GM23338 (cell line): ENCODE measurements around the gene KCNK4. TPM values are rescaled to one million over a fixed set of nuclear protein-coding genes. Genes with fewer than 3 reads are reported as not detected.

Source experiments
- ATAC-seq: fragments of 200-7000 bp; cut with Tn5 transposase; 3 replicates; pipeline ENCODE4 v1.9.1; 2020
- DNase-seq: peaks from one replicate; pipeline ENCODE4 v3.0.0-alpha.2; 2015; ENCODE audit warnings: low spot score
- H2AFZ ChIP-seq: fragments of 200-600 bp; sonication (generic); 2 replicates; pipeline ENCODE4 v1.8.0; 2016; ENCODE audit warnings: antibody characterized with exemption, mild to moderate bottlenecking, moderate library complexity
- H3F3A ChIP-seq: fragments of 200-600 bp; sonication (generic); replicated peaks from 2 replicates; pipeline ENCODE4 v1.8.0; 2017; ENCODE audit warnings: antibody characterized with exemption, mixed run types, low read depth
- H3K27ac ChIP-seq: fragments of 200-600 bp; sonication (generic); 2 replicates; pipeline ENCODE4 v1.6.1; 2016; ENCODE audit warnings: low read depth
- H3K27me3 ChIP-seq: fragments of 200-600 bp; sonication (generic); 2 replicates; pipeline ENCODE4 v1.8.0; 2016; ENCODE audit warnings: mild to moderate bottlenecking, mixed run types, moderate library complexity; ENCODE audit not compliant: insufficient read depth
- H3K36me3 ChIP-seq: fragments of 200-600 bp; sonication (generic); 2 replicates; pipeline ENCODE4 v1.8.0; 2016; ENCODE audit warnings: mild to moderate bottlenecking; ENCODE audit not compliant: insufficient read depth
- H3K4me1 ChIP-seq: fragments of 200-600 bp; sonication (generic); 2 replicates; pipeline ENCODE4 v1.8.0; 2016; ENCODE audit warnings: mild to moderate bottlenecking, moderate library complexity; ENCODE audit not compliant: insufficient read depth
- H3K4me2 ChIP-seq: fragments of 200-600 bp; sonication (generic); 2 replicates; pipeline ENCODE4 v1.7.1; 2017; ENCODE audit warnings: mixed run types
- H3K4me3 ChIP-seq: fragments of 200-600 bp; sonication (generic); 2 replicates; pipeline ENCODE4 v1.6.1; 2016; ENCODE audit warnings: mixed run types
- H3K79me2 ChIP-seq: fragments of 200-600 bp; sonication (generic); replicated peaks from 2 replicates; pipeline ENCODE4 v1.8.0; 2017; ENCODE audit warnings: mild to moderate bottlenecking; ENCODE audit not compliant: insufficient read depth
- H3K9me2 ChIP-seq: fragments of 200-600 bp; sonication (generic); 2 replicates; pipeline ENCODE4 v1.8.0; 2017; ENCODE audit not compliant: insufficient read depth
- H4K20me1 ChIP-seq: fragments of 200-600 bp; sonication (generic); replicated peaks from 2 replicates; pipeline ENCODE4 v1.8.0; 2017; ENCODE audit warnings: mild to moderate bottlenecking; ENCODE audit not compliant: insufficient read depth
- H3K27ac Mint-ChIP-seq: 2 replicates; pipeline ENCODE4 v1.8.0; 2020; ENCODE audit warnings: inconsistent platforms, mild to moderate bottlenecking, moderate library complexity, mixed read lengths
- H3K27me3 Mint-ChIP-seq: 3 replicates; pipeline ENCODE4 v1.8.0; 2022; ENCODE audit warnings: low read depth, mild to moderate bottlenecking, moderate library complexity, mixed read lengths, inconsistent platforms; ENCODE audit not compliant: insufficient read depth, poor library complexity
- H3K36me3 Mint-ChIP-seq: 3 replicates; pipeline ENCODE4 v1.8.0; 2021; ENCODE audit warnings: low read depth, mild to moderate bottlenecking, inconsistent platforms, moderate library complexity, mixed read lengths
- H3K4me1 Mint-ChIP-seq: 3 replicates; pipeline ENCODE4 v1.8.0; 2020; ENCODE audit warnings: mild to moderate bottlenecking, inconsistent platforms, mixed read lengths
- H3K4me3 Mint-ChIP-seq: 3 replicates; pipeline ENCODE4 v1.8.0; 2021; ENCODE audit warnings: moderate library complexity, mild to moderate bottlenecking, inconsistent platforms, mixed read lengths
- H3K9me3 Mint-ChIP-seq: 3 replicates; pipeline ENCODE4 v1.8.0; 2020; ENCODE audit warnings: moderate library complexity, mild to moderate bottlenecking, inconsistent platforms, mixed read lengths
- CREB1 ChIP-seq: fragments of 250-450 bp; sonication (Bioruptor Pico); IDR thresholded peaks from 2 replicates; pipeline ENCODE4 v1.5.0; 2020; ENCODE audit warnings: low read depth, mild to moderate bottlenecking, moderate library complexity
- EZH2phosphoT487 ChIP-seq: fragments of 200-600 bp; sonication (generic); IDR thresholded peaks from one replicate; pipeline ENCODE4 v1.8.1; 2018; ENCODE audit warnings: antibody characterized with exemption; ENCODE audit not compliant: unreplicated experiment
- POLR2AphosphoS5 ChIP-seq: IDR thresholded peaks from 2 replicates; pipeline ENCODE4 v1.6.1; 2016; ENCODE audit warnings: antibody characterized with exemption, low read depth
- REST ChIP-seq: IDR thresholded peaks from one replicate; pipeline ENCODE4 v1.6.1; 2018; ENCODE audit warnings: antibody characterized with exemption; ENCODE audit not compliant: unreplicated experiment
- ZNF114 ChIP-seq: fragments of 250-450 bp; sonication (Bioruptor Pico); IDR thresholded peaks from 2 replicates; pipeline ENCODE4 v1.5.0; 2020; ENCODE audit warnings: mild to moderate bottlenecking, moderate library complexity
- ZNF331 ChIP-seq: fragments of 250-450 bp; sonication (Bioruptor Pico); IDR thresholded peaks from 2 replicates; pipeline ENCODE4 v1.5.0; 2020; ENCODE audit warnings: low read depth, mild to moderate bottlenecking, moderate library complexity
- ZNF462 ChIP-seq: fragments of 250-450 bp; sonication (Bioruptor Pico); IDR thresholded peaks from 2 replicates; pipeline ENCODE4 v1.5.0; 2020; ENCODE audit warnings: mild to moderate bottlenecking, moderate library complexity
- polyA plus RNA-seq: library from polyadenylated mRNA; unstranded; fragments of >200 nt; fragmentation: Nextera tagmentation; extraction: Ambion mirVana; gene quantifications from 2 replicates; pipeline ENCODE4 v1.2.1, GENCODE V29; 2016
- total RNA-seq: library from RNA; depleted of rRNA; stranded (reverse); fragments of >200 nt; shearing (Covaris generic); gene quantifications from 2 replicates; pipeline ENCODE4 v1.2.3, GENCODE V29; 2014
- TF ChIP-seq, protein P1 (sequence below): IDR thresholded peaks from 2 replicates; pipeline ENCODE4 v1.6.1; 2016; ENCODE audit warnings: antibody characterized with exemption
- TF ChIP-seq, protein P2 (sequence below), 2 experiments: fragments of 200-600 bp in 1 of 2; sonication (generic) in 1 of 2; conservative IDR thresholded peaks; 2 replicates each; pipeline versions ENCODE4 v1.5.1 to v1.6.1; 2016 to 2017; ENCODE audit warnings: antibody characterized with exemption in 2 of 2, low read depth in 2 of 2, mild to moderate bottlenecking in 2 of 2, moderate library complexity in 1 of 2

KCNK4 gene
- total and polyA plus RNA-seq, 2 experiments from 2014 or later, result 1.0 TPM; not detected in 1

DNA sequence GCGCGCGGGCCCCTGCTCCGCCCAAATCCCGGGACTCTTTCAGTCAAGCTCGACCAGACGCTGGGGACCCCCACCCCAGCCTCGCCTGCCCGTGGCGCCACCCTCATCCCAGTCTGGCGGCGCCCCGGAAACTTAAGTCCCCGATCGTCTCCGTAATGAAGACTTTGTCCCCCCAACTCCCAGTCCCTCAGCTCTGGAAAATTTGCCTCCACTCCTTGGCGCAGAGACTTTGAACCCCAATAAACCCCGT lies 39.4 kb upstream of the KCNK4 start:
- TF ChIP-seq, protein P1, sequence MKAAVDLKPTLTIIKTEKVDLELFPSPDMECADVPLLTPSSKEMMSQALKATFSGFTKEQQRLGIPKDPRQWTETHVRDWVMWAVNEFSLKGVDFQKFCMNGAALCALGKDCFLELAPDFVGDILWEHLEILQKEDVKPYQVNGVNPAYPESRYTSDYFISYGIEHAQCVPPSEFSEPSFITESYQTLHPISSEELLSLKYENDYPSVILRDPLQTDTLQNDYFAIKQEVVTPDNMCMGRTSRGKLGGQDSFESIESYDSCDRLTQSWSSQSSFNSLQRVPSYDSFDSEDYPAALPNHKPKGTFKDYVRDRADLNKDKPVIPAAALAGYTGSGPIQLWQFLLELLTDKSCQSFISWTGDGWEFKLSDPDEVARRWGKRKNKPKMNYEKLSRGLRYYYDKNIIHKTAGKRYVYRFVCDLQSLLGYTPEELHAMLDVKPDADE, result no peak
- TF ChIP-seq EZH2phosphoT487 (no peak), ZNF462 (CRISPR knock-in tag) (no peak), CREB1 (CRISPR knock-in tag) (no peak), ZNF114 (CRISPR knock-in tag) (no peak), REST (no peak), POLR2AphosphoS5 (no peak), ZNF331 (CRISPR knock-in tag) (no peak)
- TF ChIP-seq, protein P2, sequence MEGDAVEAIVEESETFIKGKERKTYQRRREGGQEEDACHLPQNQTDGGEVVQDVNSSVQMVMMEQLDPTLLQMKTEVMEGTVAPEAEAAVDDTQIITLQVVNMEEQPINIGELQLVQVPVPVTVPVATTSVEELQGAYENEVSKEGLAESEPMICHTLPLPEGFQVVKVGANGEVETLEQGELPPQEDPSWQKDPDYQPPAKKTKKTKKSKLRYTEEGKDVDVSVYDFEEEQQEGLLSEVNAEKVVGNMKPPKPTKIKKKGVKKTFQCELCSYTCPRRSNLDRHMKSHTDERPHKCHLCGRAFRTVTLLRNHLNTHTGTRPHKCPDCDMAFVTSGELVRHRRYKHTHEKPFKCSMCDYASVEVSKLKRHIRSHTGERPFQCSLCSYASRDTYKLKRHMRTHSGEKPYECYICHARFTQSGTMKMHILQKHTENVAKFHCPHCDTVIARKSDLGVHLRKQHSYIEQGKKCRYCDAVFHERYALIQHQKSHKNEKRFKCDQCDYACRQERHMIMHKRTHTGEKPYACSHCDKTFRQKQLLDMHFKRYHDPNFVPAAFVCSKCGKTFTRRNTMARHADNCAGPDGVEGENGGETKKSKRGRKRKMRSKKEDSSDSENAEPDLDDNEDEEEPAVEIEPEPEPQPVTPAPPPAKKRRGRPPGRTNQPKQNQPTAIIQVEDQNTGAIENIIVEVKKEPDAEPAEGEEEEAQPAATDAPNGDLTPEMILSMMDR (conservative IDR thresholded peaks at IDR 0.05; ENCODE audit: low read depth in 2 of 2), result no peak
- H3K27ac ChIP-seq, result no peak overlapping the region
- no peak; the same call in 2 of the 3 replicates for ATAC-seq
- H3K27ac Mint-ChIP-seq, result peak overlapping the region; percentile 69; the same call in 1 of the 2 replicates
- H3K36me3 Mint-ChIP-seq, result peaks cover 15% of the 10 kb centered on the region
- no peaks in the 10 kb centered on the region for H3K9me3 Mint-ChIP-seq
- H3K4me3 Mint-ChIP-seq, result peak overlapping the region; percentile 92
- peaks cover 33% of the 10 kb centered on the region for H3F3A ChIP-seq
- peak overlapping the region; percentile 94 for H3K4me3 ChIP-seq
- peaks cover 19% of the 10 kb centered on the region for H3K79me2 ChIP-seq
- no peaks in the 10 kb centered on the region for H3K27me3 ChIP-seq
- no peaks in the 10 kb centered on the region for H3K9me2 ChIP-seq
- peaks cover 28% of the 10 kb centered on the region for H3K27me3 Mint-ChIP-seq
- H3K4me2 ChIP-seq, result peak overlapping the region; percentile 98
- peaks cover 39% of the 10 kb centered on the region for H3K4me1 Mint-ChIP-seq
- H4K20me1 ChIP-seq, result no peaks in the 10 kb centered on the region; the same call in none of the 2 replicates
- no peak overlapping the region for H2AFZ ChIP-seq
- no peak for DNase-seq
- H3K4me1 ChIP-seq, result peaks cover 32% of the 10 kb centered on the region
- H3K36me3 ChIP-seq, result 0 out of 2 replicates have a peak, but pooled peaks cover 4% of the 10 kb centered on the region
